NCI-H1105 (cell line): ENCODE data around the gene SLC46A2.

Experiments used
- DNase-seq: peaks from one replicate; lab custom pipeline; 2025; lab: John Stamatoyannopoulos, UW

SLC46A2 gene

GRCh38 chr9:112890106-112891081, at the start of gene SLC46A2:
Gene SLC46A2 (minus strand): TSS chr9:112890876. CDS start chr9:112890681, 195 bp downstream.
- no peak for DNase-seq

- DNase-seq = no peak
Measured at GRCh38 chr9:112939418-112939817, 48.7 kb upstream of the SLC46A2 start.

GRCh38 chr9:112933696-112934095, 43.0 kb upstream of the SLC46A2 start:
- no peak for DNase-seq

GRCh38 chr9:112925058-112925641, 34.5 kb upstream of the SLC46A2 start:
- DNase-seq = peak; percentile 25

GRCh38 chr9:112921549-112921948, 30.9 kb upstream of the SLC46A2 start:
- DNase-seq = no peak

GRCh38 chr9:112917987-112918362, 27.3 kb upstream of the SLC46A2 start:
- no peak for DNase-seq

GRCh38 chr9:112917047-112917986, 26.6 kb upstream of the SLC46A2 start:
- DNase-seq = no peak

- DNase-seq = peak; percentile 3
Measured at GRCh38 chr9:112914524-112914923, 23.8 kb upstream of the SLC46A2 start.

GRCh38 chr9:112913326-112913725, 22.6 kb upstream of the SLC46A2 start:
- DNase-seq = no peak

GRCh38 chr9:112912636-112913035, 22.0 kb upstream of the SLC46A2 start:
- DNase-seq = no peak

- no peak for DNase-seq
Measured at GRCh38 chr9:112911736-112912135, 21.1 kb upstream of the SLC46A2 start.

GRCh38 chr9:112905084-112905483, 14.4 kb upstream of the SLC46A2 start:
- no peak for DNase-seq

- no peak for DNase-seq
Measured at GRCh38 chr9:112900901-112901300, 10.2 kb upstream of the SLC46A2 start.

GRCh38 chr9:112900488-112900887, 9.8 kb upstream of the SLC46A2 start:
- DNase-seq = no peak

GRCh38 chr9:112898872-112899311, 8.2 kb upstream of the SLC46A2 start:
- DNase-seq = no peak

- DNase-seq = no peak
Measured at GRCh38 chr9:112896131-112896530, 5.5 kb upstream of the SLC46A2 start.

- DNase-seq = no peak
Measured at GRCh38 chr9:112894699-112895098, 4.0 kb upstream of the SLC46A2 start.

- no peak for DNase-seq
Measured at GRCh38 chr9:112894041-112894440, 3.4 kb upstream of the SLC46A2 start.

- no peak for DNase-seq
Measured at GRCh38 chr9:112892981-112893380, 2.3 kb upstream of the SLC46A2 start.

- no peak for DNase-seq
Measured at GRCh38 chr9:112891521-112891920, 845 bp upstream of the SLC46A2 start.

GRCh38 chr9:112887381-112887780, 3.3 kb downstream of the SLC46A2 start:
- DNase-seq = no peak

- DNase-seq = no peak
Measured at GRCh38 chr9:112886351-112886750, 4.3 kb downstream of the SLC46A2 start.
